GM18873 (cell line): ENCODE results near the gene PLPP4.

ENCODE experiments used
- ATAC-seq: cut with Tn5 transposase; IDR thresholded peaks from one replicate; pipeline ENCODE4 v1.9.1; 2021; ENCODE audit warnings: mild to moderate bottlenecking, moderate library complexity, moderate number of reproducible peaks; ENCODE audit not compliant: unreplicated experiment, low FRiP score

Gene PLPP4

GRCh38 chr10:120455606-120456005 lies 1.4 kb upstream of the PLPP4 start:
- no peak for ATAC-seq

DNA sequence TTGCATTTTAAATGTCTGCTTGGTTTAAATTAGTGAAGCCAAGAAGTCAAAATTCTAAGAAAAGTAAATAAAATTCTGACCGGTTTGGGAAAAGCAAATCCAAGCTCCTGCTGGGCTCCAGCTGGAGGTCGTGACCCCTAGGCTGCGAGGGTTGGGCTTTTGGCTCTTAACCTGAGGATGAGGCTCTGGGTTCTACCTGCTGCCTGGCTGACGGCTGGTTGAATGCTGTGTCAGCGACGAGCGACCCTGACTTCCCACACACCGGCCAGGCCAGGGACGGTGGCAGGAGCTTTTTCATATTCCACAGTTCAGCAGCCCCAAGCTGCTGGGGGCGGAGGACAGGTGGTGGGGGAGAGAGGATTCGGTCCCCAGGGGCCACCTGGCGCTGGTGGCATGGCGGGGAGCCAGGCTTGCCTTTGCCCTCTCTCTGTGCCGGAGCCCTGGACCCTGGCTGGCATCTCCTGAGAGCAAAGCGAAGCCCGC lies 843 bp upstream of the PLPP4 start:
- ATAC-seq: no peak

DNA sequence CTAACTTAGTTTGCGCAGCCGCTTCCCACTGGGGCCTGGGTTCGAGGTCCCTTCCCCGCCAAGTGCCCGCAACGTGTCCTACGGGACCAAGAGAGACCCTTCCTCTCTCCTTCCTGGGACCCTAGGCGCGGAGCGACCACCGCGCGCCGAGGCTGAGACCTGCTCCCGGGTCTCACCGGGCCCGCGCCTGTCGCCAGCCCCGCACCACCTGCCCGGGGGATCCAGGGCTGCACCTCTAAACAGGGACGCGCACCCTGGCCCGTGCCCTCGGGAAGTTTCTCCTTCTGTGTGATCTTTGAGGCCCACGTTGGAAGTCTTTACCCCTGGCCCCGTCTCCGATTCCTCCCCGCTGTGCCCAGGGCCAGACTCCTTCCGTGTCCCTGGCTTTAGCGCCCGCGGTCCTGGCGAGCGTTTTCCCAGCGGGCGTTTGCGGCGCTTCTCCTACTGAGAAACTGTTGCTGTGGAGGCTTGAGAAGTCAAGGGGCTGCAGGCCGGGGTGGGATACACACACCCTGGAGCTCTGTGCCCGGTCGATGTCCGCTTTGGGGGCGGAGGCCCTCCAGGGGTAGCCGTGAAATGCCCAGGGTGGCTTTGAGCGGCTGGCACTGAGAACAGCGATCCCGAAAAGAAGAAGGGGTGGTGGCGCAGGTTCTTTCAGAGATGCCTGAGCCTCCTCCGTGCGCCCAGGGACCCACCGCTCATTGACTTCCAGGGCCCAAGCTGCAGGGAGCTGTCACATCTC lies 575 bp downstream of the PLPP4 start:
- no peak for ATAC-seq

DNA sequence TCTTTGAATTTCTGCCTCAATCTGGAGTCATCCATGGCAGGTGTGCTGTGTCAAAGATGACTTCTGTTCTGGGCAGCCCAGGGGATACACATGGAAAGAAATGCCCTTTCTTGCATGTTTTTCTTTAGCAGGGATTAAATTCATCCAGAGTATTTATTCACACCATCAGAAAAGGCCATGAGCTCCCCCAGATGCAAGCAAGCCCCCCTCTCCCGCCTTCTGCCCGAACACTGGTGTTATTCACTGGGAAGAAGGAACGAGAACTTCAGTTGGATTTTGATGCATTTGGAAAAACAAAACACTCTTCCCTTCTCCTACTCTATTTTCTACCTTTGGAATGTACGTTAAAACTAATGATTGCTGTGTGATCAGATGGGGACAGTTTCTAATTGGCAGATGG lies 1.4 kb downstream of the PLPP4 start:
- ATAC-seq: no peak

DNA sequence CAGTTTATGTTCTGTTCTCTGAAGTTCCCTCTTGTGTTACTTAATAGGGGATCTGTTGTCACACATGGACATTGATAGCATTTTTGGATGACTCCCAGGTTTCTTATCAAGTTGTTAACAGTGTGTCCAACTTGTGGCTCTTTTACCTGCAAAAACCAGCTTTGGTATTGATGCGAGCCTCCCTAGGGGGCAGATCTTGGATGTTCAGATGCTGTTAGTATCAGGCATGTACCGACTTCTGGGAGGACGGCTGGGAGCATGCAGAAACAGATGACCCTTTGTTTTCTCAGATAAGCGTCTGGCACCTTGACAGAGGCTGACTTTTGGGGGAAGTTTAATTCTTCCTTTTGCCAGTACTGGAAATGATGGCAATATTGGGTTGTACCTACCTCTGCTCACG lies 2.2 kb downstream of the PLPP4 start:
- no peak for ATAC-seq

- ATAC-seq: no peak
Measured at GRCh38 chr10:120460186-120460585, 3.2 kb downstream of the PLPP4 start.

DNA sequence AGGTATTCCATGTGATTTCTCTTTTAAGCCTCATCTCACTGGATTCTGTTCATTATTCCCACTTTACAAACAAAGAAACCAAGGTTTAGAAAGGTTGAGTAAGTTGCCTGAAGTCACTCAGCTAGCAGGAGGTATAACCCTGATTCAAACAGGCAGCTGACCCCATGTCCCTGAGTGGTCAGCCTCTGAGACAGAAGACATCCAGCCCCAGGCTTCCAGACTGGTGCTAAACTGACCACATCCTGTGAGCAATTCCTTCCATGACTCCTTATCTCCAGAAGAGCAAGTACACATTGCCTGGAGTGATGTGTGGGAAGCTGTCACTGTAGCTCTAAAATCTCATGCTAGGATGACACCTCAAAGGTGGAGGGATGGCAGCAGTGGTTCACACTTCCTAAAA lies 3.7 kb downstream of the PLPP4 start:
- ATAC-seq: no peak

- ATAC-seq: no peak
Measured at GRCh38 chr10:120462018-120462682, 5.1 kb downstream of the PLPP4 start.

GRCh38 chr10:120465138-120465537 lies 8.1 kb downstream of the PLPP4 start:
- ATAC-seq: no peak

DNA sequence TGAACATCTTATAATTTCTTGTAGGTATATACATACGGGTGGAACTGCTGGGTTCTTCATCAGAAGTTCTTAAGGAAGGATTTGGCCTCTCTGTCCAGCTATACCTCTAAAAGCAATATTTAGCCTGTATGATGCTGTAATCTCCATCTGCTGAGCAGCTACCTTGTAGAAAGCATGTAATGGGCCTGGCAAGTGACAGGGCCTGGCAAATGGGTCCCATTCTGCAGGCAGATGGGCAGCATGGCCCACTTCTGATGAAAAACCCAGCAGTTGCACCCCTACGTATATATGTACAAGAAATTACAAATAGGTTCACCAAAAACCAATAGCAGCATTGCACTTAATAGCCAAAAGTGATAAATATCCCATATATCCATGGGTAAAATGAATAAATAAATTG lies 9.0 kb downstream of the PLPP4 start:
- no peak for ATAC-seq

DNA sequence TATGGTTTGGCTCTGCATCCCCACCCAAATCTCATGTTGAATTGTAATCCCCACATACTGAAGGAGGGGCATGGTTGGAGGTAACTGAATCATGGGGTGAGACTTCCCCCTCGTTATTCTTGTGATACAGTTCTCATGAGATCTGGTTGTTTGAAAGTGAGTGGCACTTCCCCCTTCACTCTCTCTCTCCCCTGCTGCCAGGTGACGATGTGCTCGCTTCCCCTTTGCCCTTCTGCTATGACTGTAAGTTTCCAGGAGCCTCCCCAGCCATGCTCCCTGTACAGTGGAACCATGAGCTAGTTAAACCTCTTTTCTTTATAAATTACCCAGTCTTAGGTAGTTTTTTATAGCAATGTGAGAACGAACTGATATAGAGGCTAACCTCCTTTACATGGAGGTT lies 16.6 kb downstream of the PLPP4 start:
- no peak for ATAC-seq

- ATAC-seq: no peak
Measured at GRCh38 chr10:120474956-120475355, 17.9 kb downstream of the PLPP4 start.

GRCh38 chr10:120475844-120476791 lies 19.1 kb downstream of the PLPP4 start:
- no peak for ATAC-seq

DNA sequence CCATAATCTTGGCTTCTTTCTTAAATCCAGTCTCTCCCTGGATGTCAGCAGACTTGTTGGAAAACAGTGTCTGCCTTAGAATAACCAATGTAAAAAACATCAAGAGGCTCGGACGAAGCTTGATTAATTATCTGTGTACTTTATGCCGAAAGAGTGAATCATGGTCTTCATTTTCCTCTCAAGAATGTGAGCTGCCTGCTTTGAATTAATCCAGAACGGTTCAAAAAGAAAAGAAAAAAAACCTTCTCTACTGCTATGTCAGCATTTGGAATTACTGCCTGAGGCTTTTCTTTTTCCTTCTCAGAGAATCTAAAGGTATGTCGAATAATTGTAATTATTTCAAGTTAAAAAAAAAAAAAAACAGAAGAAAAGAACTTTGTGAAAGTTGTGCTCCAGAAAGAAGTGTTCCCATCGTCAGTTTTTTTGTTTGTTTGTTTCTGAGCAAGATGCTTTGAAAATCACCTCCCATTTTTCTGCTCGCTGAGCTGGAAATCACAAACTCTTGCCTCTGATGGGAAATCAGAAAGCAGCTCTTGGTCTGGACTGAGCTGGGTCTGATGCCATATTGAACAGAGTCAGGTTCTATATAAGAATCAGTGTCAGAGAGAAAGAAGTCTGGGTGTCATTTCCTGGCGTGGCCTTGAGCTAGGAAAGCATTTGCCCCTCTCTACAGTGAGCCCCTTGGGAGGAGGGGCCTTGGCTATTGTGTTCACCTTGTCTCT lies 20.2 kb downstream of the PLPP4 start:
- no peak for ATAC-seq

DNA sequence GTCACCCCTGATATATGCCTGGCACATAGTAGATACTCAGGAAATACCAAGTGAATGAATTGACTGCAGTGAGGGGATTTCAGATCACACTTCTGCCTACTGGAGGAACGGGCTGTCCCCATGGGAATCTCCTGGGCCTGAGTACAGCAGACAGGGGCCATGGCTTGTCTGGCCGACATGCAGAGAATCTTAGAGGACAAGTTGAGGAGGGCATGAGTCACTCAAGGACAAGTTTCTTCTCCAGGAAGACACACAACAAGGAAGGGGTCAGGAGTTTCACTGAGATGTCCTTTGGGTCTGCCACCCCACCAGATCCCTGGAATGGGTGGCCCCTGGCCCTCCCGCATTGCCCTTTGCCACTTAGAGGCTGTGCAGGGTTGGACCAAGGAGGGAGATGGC lies 20.7 kb downstream of the PLPP4 start:
- ATAC-seq: no peak

- no peak for ATAC-seq
Measured at GRCh38 chr10:120478386-120478785, 21.4 kb downstream of the PLPP4 start.

- no peak for ATAC-seq
Measured at GRCh38 chr10:120479506-120479905, 22.5 kb downstream of the PLPP4 start.

DNA sequence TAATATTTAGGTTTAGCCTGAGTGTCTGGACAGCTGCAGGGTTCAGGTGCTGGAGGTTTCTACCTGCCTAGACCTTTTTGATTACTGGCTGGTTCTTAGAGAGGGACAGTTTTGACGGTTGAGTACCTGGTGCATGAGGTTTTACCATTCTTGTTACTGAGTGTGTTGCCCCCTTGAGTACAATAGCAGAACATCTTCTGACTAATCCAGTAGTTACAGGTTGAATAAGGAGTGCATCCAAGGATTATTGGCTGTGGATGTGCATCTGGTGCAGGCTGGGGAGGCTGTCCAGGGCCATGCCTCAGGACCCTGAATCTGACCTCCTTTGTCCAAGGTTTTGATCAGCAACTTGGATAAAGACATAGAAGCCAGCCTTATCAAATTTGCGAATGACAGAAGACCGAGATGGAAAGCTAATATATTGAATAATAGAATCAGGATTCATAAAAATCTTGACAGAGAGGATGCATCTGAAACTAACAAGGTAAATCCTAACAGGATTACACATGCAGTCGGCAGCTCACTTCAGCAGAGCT lies 23.1 kb downstream of the PLPP4 start:
- no peak for ATAC-seq

DNA sequence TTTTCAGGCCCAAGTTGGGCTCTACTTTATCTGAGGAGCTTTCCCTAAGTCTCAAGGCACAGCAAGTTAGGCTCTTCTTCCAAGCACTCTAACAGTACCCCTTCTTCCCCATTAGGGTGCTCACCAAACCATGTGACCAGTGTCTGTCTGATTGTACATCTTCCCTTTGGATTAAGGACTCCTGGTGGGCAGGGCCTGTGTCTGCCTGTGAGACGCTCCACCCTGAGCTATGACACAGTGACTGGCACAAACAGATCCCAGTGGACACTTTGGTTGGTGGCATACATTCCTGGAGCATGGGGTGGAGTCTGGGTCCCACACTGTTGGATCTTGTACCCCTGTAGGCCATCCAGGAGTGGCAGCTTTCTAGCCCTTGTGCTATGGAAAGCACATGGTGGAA lies 23.8 kb downstream of the PLPP4 start:
- ATAC-seq: no peak

GRCh38 chr10:120483006-120483405 lies 26.0 kb downstream of the PLPP4 start:
- no peak for ATAC-seq
